HepG2 (cell line): ENCODE data around the gene TP53BP2. TPM values are rescaled to one million over a fixed set of nuclear protein-coding genes. Genes with fewer than 3 reads are reported as not detected.

Experiments
- BHLHE40 ChIP-seq: IDR thresholded peaks from 2 replicates; pipeline ENCODE4 v1.6.1; 2011; ENCODE audit warnings: low read length, improper control_type of control experiment
- CTCF ChIP-seq: sonication (generic); formaldehyde crosslinking; IDR thresholded peaks from 2 replicates; pipeline ENCODE4 v1.5.0; 2020; ENCODE audit warnings: mild to moderate bottlenecking, missing genetic modification reagents, moderate library complexity
- ETS1 ChIP-seq: sonication (generic); formaldehyde crosslinking; IDR thresholded peaks from 2 replicates; pipeline ENCODE4 v1.4.0; 2020; ENCODE audit warnings: missing genetic modification reagents
- GPN1 ChIP-seq: sonication (generic); formaldehyde crosslinking; IDR thresholded peaks from 2 replicates; pipeline ENCODE4 v1.5.1; 2020; ENCODE audit warnings: missing genetic modification reagents, borderline replicate concordance
- IRX3 ChIP-seq: sonication (generic); formaldehyde crosslinking; IDR thresholded peaks from 2 replicates; pipeline ENCODE4 v1.8.1; 2023; ENCODE audit warnings: mild to moderate bottlenecking, low read depth, missing genetic modification reagents, borderline replicate concordance
- LCORL ChIP-seq, 2 experiments: fragments of 450-650 bp in 1 of 2; sonication (generic) in 1 of 2; formaldehyde crosslinking in 1 of 2; IDR thresholded peaks; 2 replicates each; pipeline versions ENCODE4 v1.5.0 to v1.6.1; 2017 to 2020; ENCODE audit warnings: antibody characterized with exemption in 1 of 2, missing genetic modification reagents in 1 of 2
- NCOA5 ChIP-seq: sonication (generic); formaldehyde crosslinking; IDR thresholded peaks from 2 replicates; pipeline ENCODE4 v1.4.0; 2020; ENCODE audit warnings: missing genetic modification reagents
- NFKBIZ ChIP-seq: IDR thresholded peaks from 2 replicates; pipeline ENCODE4 v1.6.1; 2018; ENCODE audit warnings: missing genetic modification reagents, missing compliant biosample characterization
- NR2C2 ChIP-seq: sonication (generic); formaldehyde crosslinking; IDR thresholded peaks from 2 replicates; pipeline ENCODE4 v1.4.0; 2020; ENCODE audit warnings: missing genetic modification reagents, mild to moderate bottlenecking, moderate library complexity, borderline replicate concordance
- SALL2 ChIP-seq: sonication (generic); formaldehyde crosslinking; IDR thresholded peaks from 2 replicates; pipeline ENCODE4 v1.8.1; 2023; ENCODE audit warnings: mild to moderate bottlenecking, missing genetic modification reagents, inconsistent platforms
- SETDB1 ChIP-seq: sonication (generic); formaldehyde crosslinking; IDR thresholded peaks from 2 replicates; pipeline ENCODE4 v1.5.1; 2020; ENCODE audit warnings: missing genetic modification reagents, mild to moderate bottlenecking, borderline replicate concordance
- SMARCE1 ChIP-seq: fragments of 450-650 bp; IDR thresholded peaks from 2 replicates; pipeline ENCODE4 v1.6.1; 2017; ENCODE audit warnings: borderline replicate concordance
- SP5 ChIP-seq: IDR thresholded peaks from 2 replicates; pipeline ENCODE4 v1.6.1; 2016; ENCODE audit warnings: low read depth, borderline replicate concordance
- TEAD3 ChIP-seq: optimal IDR thresholded peaks from 2 replicates; pipeline ENCODE3; 2016; ENCODE audit warnings: borderline replicate concordance
- THAP7 ChIP-seq: sonication (generic); formaldehyde crosslinking; IDR thresholded peaks from 2 replicates; pipeline ENCODE4 v1.8.1; 2023; ENCODE audit warnings: mild to moderate bottlenecking, missing genetic modification reagents
- ZBTB10 ChIP-seq: sonication (generic); formaldehyde crosslinking; IDR thresholded peaks from 2 replicates; pipeline ENCODE4 v1.4.0; 2020; ENCODE audit warnings: missing genetic modification reagents, borderline replicate concordance
- ZBTB43 ChIP-seq: sonication (generic); formaldehyde crosslinking; conservative IDR thresholded peaks from 2 replicates; pipeline ENCODE4 v1.4.0; 2020; ENCODE audit warnings: missing genetic modification reagents
- ZNF143 ChIP-seq: sonication (generic); formaldehyde crosslinking; IDR thresholded peaks from 2 replicates; pipeline ENCODE4 v1.4.0; 2020; ENCODE audit warnings: missing genetic modification reagents
- ZNF276 ChIP-seq: sonication (generic); formaldehyde crosslinking; IDR thresholded peaks from 2 replicates; pipeline ENCODE4 v1.4.0; 2020; ENCODE audit warnings: mild to moderate bottlenecking, low read depth, missing genetic modification reagents
- ZNF292 ChIP-seq: sonication (generic); formaldehyde crosslinking; IDR thresholded peaks from 2 replicates; pipeline ENCODE4 v1.8.1; 2022; ENCODE audit warnings: mild to moderate bottlenecking, low read depth, missing genetic modification reagents, borderline replicate concordance
- polyA plus RNA-seq, 8 experiments: library from polyadenylated mRNA; depleted of rRNA in 3 of 8; stranded (reverse) in 7 of 8; unstranded in 1 of 8; fragments of >200 nt; fragmentation: Illumina TruSeq in 4 of 8; extraction: Trizol in 4 of 8; gene quantifications; 2 replicates each; pipeline versions ENCODE4 v1.2.1 to v1.2.3, GENCODE V29; 2011 to 2016; ENCODE audit warnings: low read depth in 4 of 8, missing spikeins in 1 of 8, mixed read lengths in 1 of 8; ENCODE audit not compliant: insufficient read depth in 1 of 8
- total RNA-seq, 5 experiments: library from RNA; depleted of rRNA; stranded (reverse); fragments of >200 nt; fragmentation: Illumina TruSeq; extraction: Trizol; gene quantifications; 2 replicates each; pipeline ENCODE4 v1.2.3, GENCODE V29; 2016; ENCODE audit warnings: low read depth in 1 of 5

TP53BP2 gene
- total and polyA plus RNA-seq, 2 of the 13 experiments (the other 11 are each of a cell fraction or from before 2014, with no cell fraction given): 10.0 to 14.0 TPM

GRCh38 chr1:223886516-223886921, 40.8 kb upstream of the TP53BP2 start (continued):
- no peak for TF ChIP-seq CTCF (CRISPR knock-in tag)
- TF ChIP-seq BHLHE40: peak; percentile 70
- TF ChIP-seq ZBTB10 (CRISPR knock-in tag): no peak
- TF ChIP-seq ZNF143 (CRISPR knock-in tag): no peak
- TF ChIP-seq ETS1 (CRISPR knock-in tag): no peak
- TF ChIP-seq SALL2 (CRISPR knock-in tag): no peak
- TF ChIP-seq IRX3 (CRISPR knock-in tag): no peak
- no peak for TF ChIP-seq THAP7 (CRISPR knock-in tag)
- no peak for TF ChIP-seq NCOA5 (CRISPR knock-in tag)
- TF ChIP-seq SETDB1 (CRISPR knock-in tag): no peak
- TF ChIP-seq LCORL (IDR thresholded peaks at IDR 0.05): no peak
- TF ChIP-seq LCORL (CRISPR knock-in tag; IDR thresholded peaks at IDR 0.05): peak; percentile 76; the same call in 1 of the 2 replicates
- TF ChIP-seq ZBTB43 (CRISPR knock-in tag): no peak
- TF ChIP-seq TEAD3 (CRISPR knock-in tag): peak; percentile 29
- TF ChIP-seq NFKBIZ (CRISPR knock-in tag): peak; percentile 65; the same call in 1 of the 2 replicates
- TF ChIP-seq SMARCE1: no peak
- TF ChIP-seq ZNF276: no peak
- TF ChIP-seq SP5 (CRISPR knock-in tag): 0 out of 2 replicates have a peak, but pooled peaks have one; percentile 48
- no peak for TF ChIP-seq GPN1 (CRISPR knock-in tag)
- peak; percentile 66 for TF ChIP-seq NR2C2 (CRISPR knock-in tag)
- no peak for TF ChIP-seq ZNF292 (CRISPR knock-in tag)
